Activated CD4-positive, alpha-beta memory T cell treated with anti-CD3 and anti-CD28 coated beads, Interleukin-2, amount 10 ng/mL, durations not matched to agents 7 days and 5 days (primary cell): ENCODE measurements around the gene IGBP1. TPM values are rescaled to one million over a fixed set of nuclear protein-coding genes. Genes with fewer than 3 reads are reported as not detected.

Experiments used
- CTCF ChIA-PET: fragments of 350-600 bp; sonication (Branson Sonifier 250); formaldehyde crosslinking; loops from one replicate; lab custom pipeline; 2021; ENCODE audit warnings: antibody characterized with exemption, inconsistent platforms; lab: Charles Lee
- POLR2A ChIA-PET: fragments of 350-600 bp; sonication (Branson Sonifier 250); formaldehyde crosslinking; loops from one replicate; lab custom pipeline; 2021; ENCODE audit warnings: antibody characterized with exemption; lab: Charles Lee
- DNase-seq: peaks from one replicate; pipeline ENCODE4 v3.0.0-alpha.2; 2020
- H3K27ac Mint-ChIP-seq: one replicate; pipeline ENCODE4 v1.8.0; 2021; ENCODE audit warnings: mild to moderate bottlenecking, mixed read lengths
- H3K27me3 Mint-ChIP-seq: one replicate; pipeline ENCODE4 v1.8.0; 2021; ENCODE audit warnings: mixed read lengths
- H3K36me3 Mint-ChIP-seq: one replicate; pipeline ENCODE4 v1.8.0; 2021; ENCODE audit warnings: low read depth, mixed read lengths
- H3K4me1 Mint-ChIP-seq: one replicate; pipeline ENCODE4 v1.8.0; 2021; ENCODE audit warnings: mixed read lengths
- H3K4me3 Mint-ChIP-seq: one replicate; pipeline ENCODE4 v1.8.0; 2021; ENCODE audit warnings: mild to moderate bottlenecking, mixed read lengths
- H3K9me3 Mint-ChIP-seq: one replicate; pipeline ENCODE4 v1.8.0; 2021; ENCODE audit warnings: mixed read lengths
- total RNA-seq, 2 experiments: library from RNA; stranded (reverse); gene quantifications; one replicate each; pipeline ENCODE4 v1.2.3, GENCODE V29; 2021

Gene IGBP1
- total RNA-seq, 2 experiments from 2014 or later: 63.2 to 65.6 TPM

GRCh38 chrX:70128071-70128470, 5.2 kb upstream of the IGBP1 start:
- Mint-ChIP-seq H3K27ac (no peak overlapping the region), H3K36me3 (no peaks in the 10 kb centered on the region), H3K4me3 (no peak overlapping the region), H3K9me3 (no peaks in the 10 kb centered on the region), H3K4me1 (peaks cover 15% of the 10 kb centered on the region), H3K27me3 (no peaks in the 10 kb centered on the region)
- CTCF ChIA-PET: no interaction called here
- DNase-seq: no peak
- POLR2A ChIA-PET: no interaction called here

DNA sequence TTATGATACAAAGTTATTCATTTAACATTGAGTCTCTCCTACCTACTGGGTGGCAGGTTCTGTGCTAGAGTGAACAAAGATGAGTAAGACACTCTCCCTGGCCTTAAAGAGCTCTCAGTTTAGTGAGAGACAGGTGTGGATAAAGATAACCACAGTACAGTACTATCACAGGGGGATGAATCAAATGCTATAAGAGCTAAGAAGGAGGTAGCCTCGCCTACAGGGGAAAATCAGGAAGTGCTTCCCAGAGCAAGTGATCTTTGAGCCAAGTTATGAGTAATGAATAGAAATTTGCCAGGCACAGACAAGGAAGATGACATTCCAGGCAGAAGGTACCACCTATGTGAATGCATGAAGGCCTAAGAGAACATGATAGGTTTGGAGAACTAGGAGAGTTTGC, 3.4 kb upstream of the IGBP1 start:
- ChIA-PET CTCF (no interaction called here), POLR2A (no interaction called here)
- peaks cover 20% of the 10 kb centered on the region for H3K4me1 Mint-ChIP-seq
- no peak for DNase-seq
- no peak overlapping the region for H3K27ac Mint-ChIP-seq
- H3K9me3 Mint-ChIP-seq: no peaks in the 10 kb centered on the region
- H3K36me3 Mint-ChIP-seq: peaks cover 10% of the 10 kb centered on the region
- no peaks in the 10 kb centered on the region for H3K27me3 Mint-ChIP-seq
- no peak overlapping the region for H3K4me3 Mint-ChIP-seq

DNA sequence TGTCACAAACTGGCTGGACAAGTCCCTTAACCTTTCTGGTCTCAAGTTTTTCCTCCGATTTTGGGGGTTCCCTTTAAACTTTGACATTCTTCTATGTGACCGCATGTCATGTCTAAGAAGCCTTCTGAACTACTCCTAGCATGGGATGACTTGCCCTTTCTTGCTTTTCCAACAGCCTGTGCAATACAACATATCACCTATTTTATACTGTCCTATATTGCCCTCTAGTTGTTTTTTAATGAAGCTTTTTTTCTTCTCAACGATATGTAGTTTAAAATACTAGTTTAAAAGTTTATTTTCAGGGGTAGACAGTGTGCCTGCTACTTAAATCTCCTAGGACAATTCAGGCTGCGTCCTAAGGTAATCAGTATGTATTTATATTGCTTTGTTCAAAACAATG, 1.0 kb upstream of the IGBP1 start:
- DNase-seq: no peak
- Mint-ChIP-seq H3K4me1 (peaks cover 34% of the 10 kb centered on the region), H3K4me3 (peak overlapping the region; percentile 31), H3K36me3 (peaks cover 23% of the 10 kb centered on the region), H3K27ac (no peak overlapping the region), H3K9me3 (no peaks in the 10 kb centered on the region), H3K27me3 (no peaks in the 10 kb centered on the region)
- POLR2A ChIA-PET: interaction anchor here (0.8 kb wide), 1 partner anchor 16 kb away, joined by 4 read pairs; no protein-coding TSS in a partner anchor
- CTCF ChIA-PET: interaction anchor here (0.7 to 1.9 kb wide), 5 partner anchors 13 to 630 kb away, joined by 3 to 10 read pairs (median 6); partner anchors contain the start of genes KIF4A and PDZD11

DNA sequence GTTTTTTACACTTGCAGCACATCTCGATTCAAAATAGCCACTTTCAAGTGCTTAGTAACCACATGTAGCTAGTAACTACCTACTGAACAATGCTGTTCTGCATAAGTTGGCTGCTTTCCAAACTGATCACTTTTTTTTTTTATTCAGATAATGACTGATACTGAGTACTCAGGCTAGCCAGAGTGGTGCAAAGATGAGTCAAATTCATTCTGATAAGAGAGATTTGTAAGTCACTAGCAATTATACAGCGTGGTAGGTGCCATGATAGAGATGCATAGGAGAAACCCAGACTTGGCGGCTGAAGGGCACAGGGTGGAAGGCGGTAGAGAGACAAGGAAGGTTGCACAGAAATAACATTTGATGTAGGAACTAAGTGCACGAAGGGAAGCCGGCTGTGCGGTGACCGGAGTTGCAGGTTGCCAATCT, 357 bp upstream of the IGBP1 start:
- ChIA-PET CTCF (interaction anchor here (0.7 to 1.9 kb wide), 8 partner anchors 14 to 1304 kb away, joined by 3 to 10 read pairs (median 3); partner anchors contain the start of genes EFNB1, KIF4A and PDZD11), POLR2A (interaction anchor here (0.8 to 1.7 kb wide), 6 partner anchors 16 to 1151 kb away, joined by 3 to 10 read pairs (median 4); partner anchors contain the start of genes KIF4A, NONO and PDZD11)
- DNase-seq: no peak
- H3K27me3 Mint-ChIP-seq: no peaks in the 10 kb centered on the region
- peaks cover 34% of the 10 kb centered on the region for H3K4me1 Mint-ChIP-seq
- peak overlapping the region; percentile 88 for H3K27ac Mint-ChIP-seq
- H3K36me3 Mint-ChIP-seq: peaks cover 27% of the 10 kb centered on the region
- no peaks in the 10 kb centered on the region for H3K9me3 Mint-ChIP-seq
- H3K4me3 Mint-ChIP-seq: peak overlapping the region; percentile 99

GRCh38 chrX:70134116-70134477, 850 bp downstream of the IGBP1 start:
- POLR2A ChIA-PET: interaction anchor here (0.8 to 1.7 kb wide), 8 partner anchors 13 to 1399 kb away, joined by 3 to 10 read pairs (median 4); partner anchors contain the start of genes KIF4A, OGT and PDZD11
- no peak for DNase-seq
- Mint-ChIP-seq H3K4me1 (peaks cover 28% of the 10 kb centered on the region), H3K9me3 (no peaks in the 10 kb centered on the region), H3K27me3 (no peaks in the 10 kb centered on the region), H3K27ac (peak overlapping the region; percentile 88), H3K36me3 (peaks cover 27% of the 10 kb centered on the region), H3K4me3 (peak overlapping the region; percentile 99)
- CTCF ChIA-PET: interaction anchor here (0.7 to 1.9 kb wide), 4 partner anchors 40 to 531 kb away, joined by 3 to 10 read pairs (median 4); partner anchors contain the start of genes KIF4A and PDZD11

DNA sequence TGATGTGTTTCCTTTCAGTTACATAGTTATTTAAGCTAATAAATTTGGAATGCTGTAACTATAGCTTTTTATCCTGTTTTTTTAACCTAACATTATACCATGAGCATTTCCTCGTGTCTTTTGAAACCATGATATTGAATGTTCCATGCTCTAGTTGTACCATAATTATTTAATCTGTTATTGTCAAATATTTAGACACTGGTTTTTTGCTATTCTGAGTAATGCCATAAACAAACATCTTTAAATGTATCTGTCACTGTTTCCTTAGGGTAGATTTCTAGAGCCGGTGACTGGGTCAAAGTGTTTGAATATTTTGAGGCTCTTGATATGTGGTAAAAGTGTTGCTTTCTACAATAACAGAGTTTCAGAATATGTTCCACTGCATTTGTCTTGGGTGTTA, 5.4 kb downstream of the IGBP1 start:
- Mint-ChIP-seq H3K36me3 (peaks cover 47% of the 10 kb centered on the region), H3K9me3 (no peaks in the 10 kb centered on the region), H3K27me3 (no peaks in the 10 kb centered on the region), H3K27ac (no peak overlapping the region), H3K4me3 (no peak overlapping the region), H3K4me1 (peaks cover 24% of the 10 kb centered on the region)
- DNase-seq: no peak
- ChIA-PET POLR2A (no interaction called here), CTCF (no interaction called here)

GRCh38 chrX:70139736-70140135, 6.5 kb downstream of the IGBP1 start:
- Mint-ChIP-seq H3K4me1 (peaks cover 20% of the 10 kb centered on the region), H3K27me3 (no peaks in the 10 kb centered on the region), H3K27ac (no peak overlapping the region), H3K9me3 (no peaks in the 10 kb centered on the region), H3K4me3 (no peak overlapping the region), H3K36me3 (peaks cover 38% of the 10 kb centered on the region)
- CTCF ChIA-PET: no interaction called here
- no peak for DNase-seq
- POLR2A ChIA-PET: no interaction called here

DNA sequence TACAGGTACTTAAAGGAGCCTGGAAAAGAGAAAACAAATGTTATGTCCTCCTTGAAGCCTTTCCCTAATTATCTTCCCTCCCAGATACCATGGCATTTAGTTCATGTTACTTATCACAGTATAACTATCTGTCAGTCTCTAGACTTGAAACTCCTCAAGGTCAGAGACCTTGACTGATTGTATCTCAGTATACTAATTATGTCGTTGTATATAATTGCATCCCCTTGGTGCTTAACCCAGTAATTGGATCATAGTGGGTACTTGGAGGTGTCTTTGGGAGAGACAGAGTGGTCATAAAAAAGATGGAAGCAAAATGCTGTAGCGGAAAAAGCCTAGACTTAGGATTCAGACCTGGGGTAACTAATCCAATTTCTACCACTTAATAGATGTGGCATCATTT, 8.1 kb downstream of the IGBP1 start:
- ChIA-PET POLR2A (no interaction called here), CTCF (no interaction called here)
- H3K9me3 Mint-ChIP-seq: no peaks in the 10 kb centered on the region
- H3K27me3 Mint-ChIP-seq: no peaks in the 10 kb centered on the region
- H3K4me3 Mint-ChIP-seq: no peak overlapping the region
- DNase-seq: no peak
- peaks cover 9% of the 10 kb centered on the region for H3K4me1 Mint-ChIP-seq
- H3K36me3 Mint-ChIP-seq: peaks cover 30% of the 10 kb centered on the region
- H3K27ac Mint-ChIP-seq: no peak overlapping the region

- H3K4me3 Mint-ChIP-seq: no peak overlapping the region
- no peaks in the 10 kb centered on the region for H3K27me3 Mint-ChIP-seq
- DNase-seq: no peak
- H3K36me3 Mint-ChIP-seq: peaks cover 19% of the 10 kb centered on the region
- peaks cover 6% of the 10 kb centered on the region for H3K4me1 Mint-ChIP-seq
- no peak overlapping the region for H3K27ac Mint-ChIP-seq
- CTCF ChIA-PET: no interaction called here
- H3K9me3 Mint-ChIP-seq: no peaks in the 10 kb centered on the region
- POLR2A ChIA-PET: no interaction called here
These were observed 33.6 kb downstream of the IGBP1 start for GRCh38 chrX:70166601-70167590.

GRCh38 chrX:70168238-70169188, 35.3 kb downstream of the IGBP1 start:
- Mint-ChIP-seq H3K27ac (no peak overlapping the region), H3K27me3 (no peaks in the 10 kb centered on the region), H3K4me3 (no peak overlapping the region), H3K9me3 (no peaks in the 10 kb centered on the region), H3K36me3 (peaks cover 19% of the 10 kb centered on the region), H3K4me1 (peaks cover 9% of the 10 kb centered on the region)
- ChIA-PET CTCF (no interaction called here), POLR2A (no interaction called here)
- no peak for DNase-seq

- H3K27ac Mint-ChIP-seq: no peak overlapping the region
- H3K9me3 Mint-ChIP-seq: no peaks in the 10 kb centered on the region
- no peaks in the 10 kb centered on the region for H3K27me3 Mint-ChIP-seq
- H3K4me1 Mint-ChIP-seq: peaks cover 12% of the 10 kb centered on the region
- DNase-seq: no peak
- no peak overlapping the region for H3K4me3 Mint-ChIP-seq
- H3K36me3 Mint-ChIP-seq: peaks cover 19% of the 10 kb centered on the region
- ChIA-PET CTCF (no interaction called here), POLR2A (no interaction called here)
These were observed 36.0 kb downstream of the IGBP1 start for GRCh38 chrX:70169281-70169680.

- H3K27me3 Mint-ChIP-seq: no peaks in the 10 kb centered on the region
- ChIA-PET POLR2A (no interaction called here), CTCF (no interaction called here)
- no peak for DNase-seq
- no peak overlapping the region for H3K4me3 Mint-ChIP-seq
- H3K27ac Mint-ChIP-seq: no peak overlapping the region
- H3K4me1 Mint-ChIP-seq: peaks cover 17% of the 10 kb centered on the region
- peaks cover 8% of the 10 kb centered on the region for H3K36me3 Mint-ChIP-seq
- H3K9me3 Mint-ChIP-seq: no peaks in the 10 kb centered on the region
These were observed 38.4 kb downstream of the IGBP1 start for GRCh38 chrX:70171624-70172023.
